ENCODE data around the gene AP2B1.
"Not testable (repeated sequence)": the region's sequence is repeated elsewhere in the genome, so short reads cannot be mapped to it uniquely, and the experiment has no call there.

The AP2B1 gene

GRCh38 chr17:35645923-35646322 lies 58.8 kb downstream of the AP2B1 start:
- DNase-seq = no peak

- DNase-seq = no peak
These were observed 64.3 kb downstream of the AP2B1 start for GRCh38 chr17:35651467-35651866.

GRCh38 chr17:35653619-35654361 lies 66.7 kb downstream of the AP2B1 start:
- no peak for DNase-seq

GRCh38 chr17:35655303-35655702 lies 68.2 kb downstream of the AP2B1 start:
- no peak for DNase-seq

GRCh38 chr17:35660902-35661301 lies 73.8 kb downstream of the AP2B1 start:
- DNase-seq = no peak

GRCh38 chr17:35664685-35665084 lies 77.6 kb downstream of the AP2B1 start:
- DNase-seq = no peak

- no peak for DNase-seq
These were observed 78.5 kb downstream of the AP2B1 start for GRCh38 chr17:35665662-35666061.

GRCh38 chr17:35666070-35666469 lies 78.9 kb downstream of the AP2B1 start:
- DNase-seq = no peak

- no peak for DNase-seq
These were observed 79.9 kb downstream of the AP2B1 start for GRCh38 chr17:35666967-35667532.

- no peak for DNase-seq
These were observed 81.7 kb downstream of the AP2B1 start for GRCh38 chr17:35668802-35669201.

GRCh38 chr17:35674552-35674951 lies 87.4 kb downstream of the AP2B1 start:
- no peak for DNase-seq

- DNase-seq = no peak
These were observed 89.3 kb downstream of the AP2B1 start for GRCh38 chr17:35676441-35676840.

GRCh38 chr17:35679007-35679682 lies 92.0 kb downstream of the AP2B1 start:
- no peak for DNase-seq

- DNase-seq = no peak
These were observed 96.5 kb downstream of the AP2B1 start for GRCh38 chr17:35683591-35683990.

- DNase-seq = no peak
These were observed 97.1 kb downstream of the AP2B1 start for GRCh38 chr17:35684055-35684802.

GRCh38 chr17:35692512-35693210 lies 105.5 kb downstream of the AP2B1 start:
- DNase-seq = no peak

- DNase-seq = no peak
These were observed 106.5 kb downstream of the AP2B1 start for GRCh38 chr17:35693662-35694061.

GRCh38 chr17:35694906-35695305 lies 107.8 kb downstream of the AP2B1 start:
- DNase-seq = no peak

- DNase-seq = no peak
These were observed 108.5 kb downstream of the AP2B1 start for GRCh38 chr17:35695613-35696012.

GRCh38 chr17:35698800-35699199 lies 111.7 kb downstream of the AP2B1 start:
- DNase-seq = no peak

- DNase-seq = no peak
These were observed 113.0 kb downstream of the AP2B1 start for GRCh38 chr17:35700150-35700549.

GRCh38 chr17:35701491-35701890 lies 114.4 kb downstream of the AP2B1 start:
- no peak for DNase-seq

- not testable (repeated sequence) for DNase-seq
These were observed 116.2 kb downstream of the AP2B1 start for GRCh38 chr17:35703308-35703707.

All from retina (tissue), 1 donor.